GM12872 (cell line): ENCODE data around the gene PSMD1.

Source experiments
- TF ChIP-seq, protein P1 (sequence below): IDR thresholded peaks from 3 replicates; pipeline ENCODE4 v1.5.1; 2011; ENCODE audit warnings: low read depth, mild to moderate bottlenecking, low read length, moderate library complexity; ENCODE audit not compliant: insufficient read depth

PSMD1 gene

DNA sequence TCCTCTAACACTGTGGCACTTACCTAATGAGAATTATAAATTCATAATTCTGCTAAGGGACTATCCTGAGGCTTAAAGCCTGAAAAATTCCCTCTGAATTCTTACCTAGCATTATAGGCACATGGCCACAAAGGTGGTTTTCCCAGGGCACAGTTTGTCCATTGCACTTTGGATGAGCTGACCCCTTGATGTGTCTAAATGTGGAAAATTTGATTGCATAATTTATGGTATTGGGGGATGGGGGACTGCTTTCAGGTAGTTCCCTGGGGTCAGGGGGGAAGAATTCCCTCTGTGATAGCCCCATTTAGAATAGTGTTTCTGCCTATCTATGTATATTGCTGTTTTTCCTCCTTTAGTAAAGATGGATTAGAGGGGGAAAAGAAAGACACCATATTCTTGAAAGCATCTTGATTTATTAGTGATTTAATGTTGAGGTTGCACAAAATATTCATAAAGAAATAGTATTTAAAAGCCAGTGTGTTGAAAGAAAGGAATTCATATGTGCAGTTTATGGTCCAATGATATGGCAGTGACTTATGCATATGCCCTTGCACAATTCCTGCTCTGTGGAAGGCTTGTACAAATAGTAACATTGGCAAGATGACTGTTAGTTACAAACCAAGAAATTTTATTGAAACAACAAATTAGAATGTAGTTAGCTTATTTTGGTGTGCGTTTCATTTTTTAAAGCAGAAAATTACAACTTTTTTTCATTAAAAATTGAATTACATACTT lies 76.9 kb downstream of the PSMD1 start:
- TF ChIP-seq, protein P1, sequence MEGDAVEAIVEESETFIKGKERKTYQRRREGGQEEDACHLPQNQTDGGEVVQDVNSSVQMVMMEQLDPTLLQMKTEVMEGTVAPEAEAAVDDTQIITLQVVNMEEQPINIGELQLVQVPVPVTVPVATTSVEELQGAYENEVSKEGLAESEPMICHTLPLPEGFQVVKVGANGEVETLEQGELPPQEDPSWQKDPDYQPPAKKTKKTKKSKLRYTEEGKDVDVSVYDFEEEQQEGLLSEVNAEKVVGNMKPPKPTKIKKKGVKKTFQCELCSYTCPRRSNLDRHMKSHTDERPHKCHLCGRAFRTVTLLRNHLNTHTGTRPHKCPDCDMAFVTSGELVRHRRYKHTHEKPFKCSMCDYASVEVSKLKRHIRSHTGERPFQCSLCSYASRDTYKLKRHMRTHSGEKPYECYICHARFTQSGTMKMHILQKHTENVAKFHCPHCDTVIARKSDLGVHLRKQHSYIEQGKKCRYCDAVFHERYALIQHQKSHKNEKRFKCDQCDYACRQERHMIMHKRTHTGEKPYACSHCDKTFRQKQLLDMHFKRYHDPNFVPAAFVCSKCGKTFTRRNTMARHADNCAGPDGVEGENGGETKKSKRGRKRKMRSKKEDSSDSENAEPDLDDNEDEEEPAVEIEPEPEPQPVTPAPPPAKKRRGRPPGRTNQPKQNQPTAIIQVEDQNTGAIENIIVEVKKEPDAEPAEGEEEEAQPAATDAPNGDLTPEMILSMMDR, result no peak

DNA sequence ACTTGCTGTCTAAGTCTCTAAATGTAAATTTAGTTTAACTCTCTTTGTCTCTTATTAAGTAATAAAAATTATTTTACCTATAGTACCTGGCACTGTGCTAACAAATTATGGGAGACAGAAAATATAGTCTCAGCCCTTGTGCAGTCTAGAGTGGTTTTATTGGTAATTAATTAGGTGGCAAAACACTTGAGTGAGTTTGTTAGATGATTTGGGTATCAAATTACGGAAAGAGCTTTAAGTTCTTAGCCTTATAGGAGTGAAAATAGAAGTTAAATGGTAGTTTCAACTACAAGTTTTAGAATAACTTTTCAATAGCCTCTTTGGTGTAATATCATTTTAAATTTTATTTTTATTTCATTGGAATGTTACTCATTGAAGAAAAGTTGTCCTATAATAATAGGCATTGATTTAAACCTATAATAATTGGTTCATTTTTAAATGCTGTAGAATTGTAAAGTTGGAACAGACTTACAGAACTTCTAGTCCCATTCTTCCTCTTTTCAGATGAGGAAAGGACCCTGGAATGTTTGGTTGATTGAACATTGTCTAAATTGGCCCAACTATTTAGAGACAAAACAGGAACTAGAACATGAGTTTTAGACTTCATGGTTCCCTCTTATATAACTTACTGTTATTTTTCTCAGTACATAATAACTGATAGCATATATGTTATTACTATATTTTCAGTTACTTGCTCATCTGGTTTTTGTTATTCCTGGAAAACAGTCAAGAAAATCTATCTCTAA lies 78.4 kb downstream of the PSMD1 start:
- TF ChIP-seq, protein P1, result no peak

DNA sequence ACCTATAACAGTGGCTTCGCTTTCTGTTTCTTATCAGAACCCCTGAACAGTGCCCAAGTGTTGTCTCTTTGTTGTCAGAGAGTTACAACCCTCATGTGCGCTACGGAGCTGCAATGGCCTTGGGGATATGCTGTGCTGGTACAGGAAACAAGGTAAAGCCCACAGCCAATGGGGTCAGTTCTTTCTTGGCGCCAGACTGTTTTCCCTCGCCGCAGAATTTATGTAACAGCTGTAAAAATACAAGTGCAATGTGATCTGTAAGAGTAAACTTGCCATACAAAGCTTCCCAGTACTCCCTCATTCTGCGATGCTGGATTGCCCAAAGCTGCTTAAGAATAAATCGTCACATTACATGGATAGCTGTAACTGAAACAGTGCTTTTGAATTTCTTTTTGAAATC lies 82.0 kb downstream of the PSMD1 start:
- TF ChIP-seq, protein P1, result no peak

DNA sequence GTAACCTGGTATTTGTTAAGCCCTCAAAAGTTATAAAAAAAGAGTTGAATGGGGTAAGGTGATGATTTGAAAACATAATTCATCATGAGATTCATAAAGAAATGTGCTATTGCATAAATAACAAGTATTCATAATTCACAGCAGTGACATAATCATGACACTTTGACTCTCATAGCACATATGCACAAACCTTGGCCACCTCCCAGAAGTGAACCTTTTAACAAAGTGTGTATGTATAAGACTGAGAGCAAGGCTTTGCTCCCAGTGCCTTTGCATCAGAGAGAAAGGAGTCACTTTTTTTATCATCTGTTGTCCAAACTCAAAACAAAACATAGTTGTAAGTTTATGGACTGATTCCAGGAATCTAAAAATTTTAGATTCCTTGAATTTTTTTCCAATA lies 83.1 kb downstream of the PSMD1 start:
- TF ChIP-seq, protein P1, result no peak

DNA sequence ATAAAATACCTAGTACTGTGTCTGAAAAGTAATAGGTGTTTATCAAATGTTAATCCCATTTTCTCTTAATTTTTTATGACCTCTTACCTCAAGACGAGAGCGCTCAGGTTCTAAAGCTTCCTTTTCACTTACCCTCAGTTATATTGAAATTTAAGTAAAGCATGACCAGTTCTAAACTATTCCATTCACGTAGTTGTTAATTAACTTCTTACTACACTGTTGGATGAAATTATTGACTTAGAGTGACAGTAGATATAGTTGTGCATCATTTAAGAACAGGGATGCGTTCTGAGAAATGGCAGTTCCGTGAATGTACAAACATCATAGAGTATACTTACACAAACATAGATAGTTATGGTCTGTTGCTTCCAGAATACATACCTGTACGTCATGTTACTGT lies 88.2 kb downstream of the PSMD1 start:
- TF ChIP-seq, protein P1, result no peak

DNA sequence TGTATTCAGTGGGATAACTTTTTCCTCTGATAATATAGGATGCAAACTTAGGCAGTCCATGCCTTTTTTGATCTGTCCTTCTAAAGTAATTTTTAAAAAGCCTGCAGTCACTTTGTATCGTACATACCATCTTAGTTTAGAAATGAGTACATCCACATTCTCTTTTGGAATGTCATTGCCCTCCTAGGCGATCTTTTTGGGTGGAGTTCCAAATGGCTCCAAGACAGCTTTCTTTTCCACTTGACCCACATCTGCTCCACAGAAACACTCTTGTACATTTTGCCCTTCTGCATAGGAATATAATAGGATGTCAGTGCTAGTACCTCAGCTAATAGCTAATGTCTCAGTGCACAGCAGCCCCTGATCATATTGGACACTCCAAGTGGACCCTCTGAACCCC lies 90.0 kb downstream of the PSMD1 start:
- TF ChIP-seq, protein P1, result no peak

DNA sequence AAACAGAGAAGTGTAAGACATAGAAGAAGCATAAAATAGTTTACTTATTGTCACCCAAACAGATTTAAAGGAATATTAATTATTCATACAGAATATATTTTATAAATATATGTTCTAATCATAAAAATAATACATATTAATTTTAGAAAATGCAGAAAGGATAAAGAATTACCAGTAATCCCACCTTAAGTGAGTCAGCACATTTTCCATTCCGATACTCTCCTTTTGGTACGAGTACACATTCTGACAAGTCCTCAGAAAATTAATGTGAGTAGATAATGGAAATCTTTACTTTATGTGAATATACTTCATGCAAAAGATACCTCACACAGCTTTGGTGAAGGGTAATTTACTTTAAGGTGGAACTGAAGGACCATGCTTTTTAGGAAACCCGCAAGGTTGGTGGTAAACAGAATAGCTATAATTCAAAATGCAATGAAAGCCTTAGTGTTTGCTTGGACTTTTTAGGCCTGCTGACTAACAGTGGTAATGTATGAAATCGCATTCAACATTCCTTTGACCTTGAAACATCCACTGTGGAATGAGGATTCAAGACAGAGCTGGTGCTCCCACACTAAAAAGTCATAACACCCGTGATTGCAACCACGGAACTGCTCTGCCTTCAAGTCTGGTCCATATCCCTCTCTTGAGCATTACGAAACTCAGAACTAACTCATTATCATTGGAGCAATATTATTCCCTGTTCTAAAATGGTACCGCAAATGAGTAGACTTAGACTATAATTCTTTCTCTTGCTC lies 96.3 kb downstream of the PSMD1 start:
- TF ChIP-seq, protein P1, result no peak
